BLaER1 (cell line): ENCODE measurements around the gene FKBP1A.
A peak's percentile ranks its signal among the peaks of the same experiment; 100 is the strongest.

Source experiments
- H3K27ac ChIP-seq: shearing (Covaris generic); formaldehyde crosslinking; 2 replicates; pipeline ENCODE4 v1.8.1; 2022
- H3K27me3 ChIP-seq: shearing (Covaris generic); formaldehyde crosslinking; 2 replicates; pipeline ENCODE4 v1.8.1; 2022
- H3K36me3 ChIP-seq: shearing (Covaris generic); formaldehyde crosslinking; 2 replicates; pipeline ENCODE4 v1.8.1; 2022
- H3K4me1 ChIP-seq: shearing (Covaris generic); formaldehyde crosslinking; 2 replicates; pipeline ENCODE4 v1.8.1; 2022
- H3K4me2 ChIP-seq: shearing (Covaris generic); formaldehyde crosslinking; 2 replicates; pipeline ENCODE4 v1.8.1; 2022
- H3K4me3 ChIP-seq: shearing (Covaris generic); formaldehyde crosslinking; 2 replicates; pipeline ENCODE4 v1.8.1; 2022
- H3K9ac ChIP-seq: shearing (Covaris generic); formaldehyde crosslinking; 2 replicates; pipeline ENCODE4 v1.8.1; 2022
- H3K9me3 ChIP-seq: shearing (Covaris generic); formaldehyde crosslinking; 2 replicates; pipeline ENCODE4 v1.8.1; 2022
- H4K20me1 ChIP-seq: shearing (Covaris generic); formaldehyde crosslinking; 2 replicates; pipeline ENCODE4 v1.8.1; 2022
- Cebpa-rat ChIP-seq: shearing (Covaris generic); IDR thresholded peaks from 2 replicates; pipeline ENCODE4 v1.8.1; 2022

The FKBP1A gene

DNA sequence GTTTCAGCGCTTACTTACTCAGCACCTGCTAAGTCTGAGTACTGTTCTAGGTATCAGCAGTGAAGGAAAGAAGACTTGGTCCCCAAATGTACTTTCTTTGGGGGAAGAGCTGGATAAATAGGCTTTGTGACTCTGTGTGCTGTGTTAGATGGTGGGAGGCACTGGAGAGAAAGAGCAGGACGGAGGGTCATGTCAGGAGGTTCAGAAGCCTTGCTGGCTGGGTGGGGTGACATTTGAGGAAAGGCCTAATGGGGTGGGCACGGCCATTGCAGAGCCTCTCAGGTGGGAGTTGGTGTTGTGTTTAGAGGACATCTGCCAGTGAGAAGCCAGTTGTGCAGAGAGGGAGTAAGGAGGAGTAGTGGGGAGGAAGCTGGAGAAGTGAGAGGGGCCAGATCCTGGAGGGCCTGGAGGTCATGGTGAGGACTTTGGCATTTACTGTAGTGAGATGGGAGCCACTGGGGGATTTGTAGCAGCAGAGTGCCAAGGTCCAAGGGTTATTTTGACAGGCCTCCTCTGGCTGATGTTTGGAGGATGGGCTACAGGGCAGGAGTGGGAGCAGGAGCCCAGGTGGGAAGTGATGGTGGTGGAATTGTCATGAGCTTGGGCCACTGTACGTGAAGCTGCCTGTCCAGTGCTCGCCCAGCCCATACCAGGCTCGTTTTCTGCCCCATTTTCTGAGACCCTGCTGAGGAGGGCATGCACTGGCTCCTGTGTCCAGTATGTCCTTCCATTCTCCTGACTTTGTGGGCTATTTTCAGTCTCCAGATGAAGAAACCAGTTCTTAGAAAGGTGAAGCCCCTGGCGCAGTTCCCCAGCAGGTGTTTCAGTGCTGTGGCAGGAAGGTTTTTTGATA is 64.8 kb downstream of the FKBP1A start:
- Histone ChIP-seq H3K27ac (0 out of 2 replicates have a peak overlapping the region, but pooled peaks have one; percentile 13), H3K9me3 (no peaks in the 10 kb centered on the region), H3K4me2 (peak overlapping the region; percentile 90), H3K4me3 (no peak overlapping the region), H3K9ac (peak overlapping the region; percentile 13; the same call in 1 of the 2 replicates), H3K27me3 (no peaks in the 10 kb centered on the region), H3K36me3 (peaks cover 36% of the 10 kb centered on the region), H4K20me1 (peaks cover 61% of the 10 kb centered on the region), H3K4me1 (peaks cover 67% of the 10 kb centered on the region)
- TF ChIP-seq Cebpa-rat, result no peak

GRCh38 chr20:1327241-1327653 is 65.6 kb downstream of the FKBP1A start:
- H3K36me3 ChIP-seq, result peaks cover 28% of the 10 kb centered on the region
- no peak overlapping the region for H3K9ac ChIP-seq
- no peak overlapping the region for H3K4me3 ChIP-seq
- H3K4me1 ChIP-seq, result peaks cover 75% of the 10 kb centered on the region
- peaks cover 53% of the 10 kb centered on the region for H4K20me1 ChIP-seq
- H3K4me2 ChIP-seq, result peak overlapping the region; percentile 90
- no peak for TF ChIP-seq Cebpa-rat
- H3K9me3 ChIP-seq, result no peaks in the 10 kb centered on the region
- H3K27ac ChIP-seq, result no peak overlapping the region
- no peaks in the 10 kb centered on the region for H3K27me3 ChIP-seq

- peaks cover 18% of the 10 kb centered on the region for H3K36me3 ChIP-seq
- peaks cover 77% of the 10 kb centered on the region for H3K4me1 ChIP-seq
- no peaks in the 10 kb centered on the region for H3K9me3 ChIP-seq
- TF ChIP-seq Cebpa-rat, result no peak
- H3K27me3 ChIP-seq, result no peaks in the 10 kb centered on the region
- H4K20me1 ChIP-seq, result peaks cover 43% of the 10 kb centered on the region
- peak overlapping the region; percentile 82 for H3K4me3 ChIP-seq
- H3K27ac ChIP-seq, result peak overlapping the region; percentile 96
- H3K9ac ChIP-seq, result peak overlapping the region; percentile 97
- H3K4me2 ChIP-seq, result peak overlapping the region; percentile 90
Observed at GRCh38 chr20:1326031-1326930, 66.6 kb downstream of the FKBP1A start.

DNA sequence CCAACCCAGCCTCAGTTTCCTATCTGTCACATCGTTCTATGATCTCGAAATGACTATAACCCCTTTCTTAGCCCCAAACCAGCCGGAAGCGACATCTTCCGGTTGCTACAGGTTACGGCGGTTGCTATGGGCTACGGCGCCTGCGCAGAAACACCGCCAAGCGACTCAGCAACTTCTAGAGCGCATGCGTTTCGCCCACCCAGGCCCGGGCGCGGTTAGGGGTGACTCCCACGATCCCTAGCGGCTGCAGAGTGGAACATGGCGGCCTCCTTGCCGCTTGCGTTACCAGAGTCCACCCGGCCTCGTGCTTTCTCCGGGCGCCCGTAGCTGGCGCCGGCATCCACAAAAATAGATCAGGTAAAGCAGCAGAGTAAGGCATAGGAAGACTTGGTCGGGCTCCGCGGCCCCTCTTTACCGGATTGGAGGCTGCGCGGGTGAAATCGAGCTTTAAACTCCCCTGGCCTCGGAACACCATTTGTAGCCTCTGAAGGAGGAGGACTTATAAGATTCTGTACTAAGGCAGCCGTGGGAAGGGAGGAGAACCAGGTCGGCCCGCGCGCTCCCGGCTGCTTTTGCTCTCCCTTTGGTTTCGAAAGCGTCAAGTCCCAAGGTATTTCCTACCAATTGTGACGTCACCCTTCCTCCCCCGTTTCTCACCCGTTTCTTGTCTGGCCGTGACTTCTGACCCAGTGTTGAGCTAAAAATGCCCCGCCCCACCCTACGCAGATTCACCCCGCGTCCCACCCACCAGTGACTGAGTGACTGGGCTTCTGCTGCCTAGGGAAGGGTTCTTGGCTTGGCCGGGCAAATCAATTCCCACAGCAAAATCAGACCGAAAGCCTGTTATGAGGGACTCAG is 67.5 kb downstream of the FKBP1A start:
- H3K9ac ChIP-seq, result peak overlapping the region; percentile 97
- H3K4me2 ChIP-seq, result peak overlapping the region; percentile 90
- peak overlapping the region; percentile 82 for H3K4me3 ChIP-seq
- H3K36me3 ChIP-seq, result peaks cover 9% of the 10 kb centered on the region
- H4K20me1 ChIP-seq, result peaks cover 35% of the 10 kb centered on the region
- no peaks in the 10 kb centered on the region for H3K9me3 ChIP-seq
- H3K27ac ChIP-seq, result peak overlapping the region; percentile 96
- no peaks in the 10 kb centered on the region for H3K27me3 ChIP-seq
- TF ChIP-seq Cebpa-rat, result 0 out of 2 replicates have a peak, but pooled peaks have one; percentile 8
- H3K4me1 ChIP-seq, result peaks cover 76% of the 10 kb centered on the region

DNA sequence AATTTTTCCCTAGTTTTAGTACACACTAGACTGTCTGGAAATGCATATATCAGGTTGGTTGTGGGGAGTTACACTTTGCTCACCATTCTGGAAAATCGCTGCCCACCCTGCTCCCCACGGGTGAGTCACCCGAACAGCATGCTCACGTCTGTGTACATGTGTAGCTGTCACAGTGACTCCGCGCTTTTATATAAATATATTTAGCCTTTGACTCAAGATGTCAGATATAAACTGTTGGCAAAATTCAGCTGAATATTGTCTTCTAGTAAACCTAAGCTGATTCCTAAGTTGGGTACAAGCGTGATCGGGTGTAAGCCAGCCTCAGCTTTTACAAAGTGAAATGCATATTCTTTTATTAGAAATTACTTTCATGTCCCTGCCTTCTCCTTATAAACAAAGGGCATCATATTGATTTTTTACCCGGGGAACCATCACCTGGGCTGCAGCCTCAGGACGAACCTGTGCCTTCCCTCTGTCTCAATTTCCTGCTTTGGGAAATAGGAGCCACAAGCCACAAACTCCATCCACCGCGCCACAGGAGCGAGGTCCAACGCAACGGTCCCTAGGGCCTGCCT is 68.2 kb downstream of the FKBP1A start:
- Histone ChIP-seq H3K27ac (peak overlapping the region; percentile 96), H3K4me1 (peaks cover 69% of the 10 kb centered on the region), H3K4me2 (peak overlapping the region; percentile 90), H3K4me3 (peak overlapping the region; percentile 82), H3K36me3 (peaks cover 5% of the 10 kb centered on the region), H3K9me3 (no peaks in the 10 kb centered on the region), H4K20me1 (peaks cover 27% of the 10 kb centered on the region), H3K27me3 (no peaks in the 10 kb centered on the region), H3K9ac (peak overlapping the region; percentile 97; the same call in 1 of the 2 replicates)
- TF ChIP-seq Cebpa-rat, result no peak

GRCh38 chr20:1323830-1324597 is 68.8 kb downstream of the FKBP1A start:
- TF ChIP-seq Cebpa-rat, result no peak
- no peaks in the 10 kb centered on the region for H3K27me3 ChIP-seq
- H3K9me3 ChIP-seq, result no peaks in the 10 kb centered on the region
- peak overlapping the region; percentile 90 for H3K4me2 ChIP-seq
- peaks cover 62% of the 10 kb centered on the region for H3K4me1 ChIP-seq
- no peak overlapping the region for H3K27ac ChIP-seq
- H3K4me3 ChIP-seq, result no peak overlapping the region
- peaks cover 21% of the 10 kb centered on the region for H4K20me1 ChIP-seq
- no peak overlapping the region for H3K9ac ChIP-seq
- peaks cover 2% of the 10 kb centered on the region for H3K36me3 ChIP-seq

- Histone ChIP-seq H3K27ac (no peak overlapping the region), H3K4me3 (no peak overlapping the region), H3K4me1 (peaks cover 54% of the 10 kb centered on the region), H3K4me2 (peak overlapping the region; percentile 61), H3K36me3 (no peaks in the 10 kb centered on the region; the same call in 1 of the 2 replicates), H3K27me3 (no peaks in the 10 kb centered on the region), H3K9ac (no peak overlapping the region), H3K9me3 (no peaks in the 10 kb centered on the region), H4K20me1 (peaks cover 13% of the 10 kb centered on the region; the same call in 1 of the 2 replicates)
- no peak for TF ChIP-seq Cebpa-rat
Observed at GRCh38 chr20:1323256-1323655, 69.6 kb downstream of the FKBP1A start.

DNA sequence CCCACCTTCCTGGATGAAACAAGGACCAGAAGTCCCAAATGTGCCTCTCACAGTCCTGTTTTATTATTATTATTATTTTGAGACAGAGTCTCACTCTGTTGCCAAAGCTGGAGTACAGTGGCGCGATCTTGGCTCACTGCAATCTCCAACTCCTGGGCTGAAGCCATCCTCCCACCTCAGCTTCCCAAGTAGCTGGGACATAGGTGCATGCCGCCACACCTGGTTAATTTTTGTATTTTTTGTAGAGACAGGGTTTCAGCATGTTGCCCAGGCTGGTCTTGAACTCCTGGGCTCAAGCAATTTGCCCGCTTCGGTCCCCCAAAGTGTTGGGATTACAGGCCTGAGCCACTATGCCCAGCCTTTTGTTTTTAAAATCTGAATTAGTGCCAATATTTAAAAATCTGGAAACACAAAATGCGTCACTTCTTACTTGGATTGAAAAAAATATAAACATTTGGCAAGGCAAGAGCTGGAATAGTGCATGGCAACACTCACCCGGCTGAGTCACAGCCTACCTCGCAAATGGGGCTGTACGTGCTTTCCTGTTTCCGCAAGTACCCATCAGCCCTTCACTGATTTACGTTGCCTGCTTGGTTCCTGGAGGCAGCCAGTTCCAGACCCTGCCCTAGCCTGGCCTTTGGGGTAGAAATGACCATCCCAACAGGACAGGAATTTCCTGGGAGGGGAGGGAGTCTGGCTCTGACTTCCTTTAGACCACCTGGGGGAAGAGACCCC is 70.2 kb downstream of the FKBP1A start:
- no peak overlapping the region for H3K27ac ChIP-seq
- H3K4me1 ChIP-seq, result peaks cover 49% of the 10 kb centered on the region
- H3K9ac ChIP-seq, result no peak overlapping the region
- peak overlapping the region; percentile 61 for H3K4me2 ChIP-seq
- H3K27me3 ChIP-seq, result no peaks in the 10 kb centered on the region
- H3K4me3 ChIP-seq, result no peak overlapping the region
- no peaks in the 10 kb centered on the region; the same call in 1 of the 2 replicates for H3K36me3 ChIP-seq
- H3K9me3 ChIP-seq, result no peaks in the 10 kb centered on the region
- H4K20me1 ChIP-seq, result peaks cover 7% of the 10 kb centered on the region; the same call in 1 of the 2 replicates
- no peak for TF ChIP-seq Cebpa-rat
